Kidney glomerular epithelial cell (primary cell): ENCODE measurements around the gene ANKS1B.

Source experiments
- DNase-seq: peaks from one replicate; lab custom pipeline; 2025; lab: John Stamatoyannopoulos, UW

Gene ANKS1B

GRCh38 chr12:99567072-99567471 lies 417.7 kb downstream of the ANKS1B start:
- DNase-seq: no peak

GRCh38 chr12:99558109-99558508 lies 426.6 kb downstream of the ANKS1B start:
- no peak for DNase-seq

GRCh38 chr12:99553461-99553860 lies 431.3 kb downstream of the ANKS1B start:
- DNase-seq: peak; percentile 6

GRCh38 chr12:99552022-99552421 lies 432.7 kb downstream of the ANKS1B start:
- DNase-seq: no peak

- no peak for DNase-seq
These were observed 435.1 kb downstream of the ANKS1B start for GRCh38 chr12:99549651-99550050.

- DNase-seq: no peak
These were observed 435.5 kb downstream of the ANKS1B start for GRCh38 chr12:99549196-99549595.

- no peak for DNase-seq
These were observed 440.3 kb downstream of the ANKS1B start for GRCh38 chr12:99544457-99544856.

- DNase-seq: peak; percentile 4
These were observed 454.8 kb downstream of the ANKS1B start for GRCh38 chr12:99529966-99530365.

- no peak for DNase-seq
These were observed 456.3 kb downstream of the ANKS1B start for GRCh38 chr12:99528478-99528877.

GRCh38 chr12:99523853-99524252 lies 460.9 kb downstream of the ANKS1B start:
- no peak for DNase-seq

- peak; percentile 25 for DNase-seq
These were observed 462.3 kb downstream of the ANKS1B start for GRCh38 chr12:99522456-99522855.

- no peak for DNase-seq
These were observed 463.1 kb downstream of the ANKS1B start for GRCh38 chr12:99521664-99522063.

GRCh38 chr12:99513066-99513465 lies 471.7 kb downstream of the ANKS1B start:
- no peak for DNase-seq

- DNase-seq: peak; percentile 4
These were observed 478.9 kb downstream of the ANKS1B start for GRCh38 chr12:99505805-99506204.

GRCh38 chr12:99498756-99499155 lies 486.0 kb downstream of the ANKS1B start:
- peak; percentile 52 for DNase-seq

- no peak for DNase-seq
These were observed 488.9 kb downstream of the ANKS1B start for GRCh38 chr12:99495799-99496198.

- DNase-seq: no peak
These were observed 491.5 kb downstream of the ANKS1B start for GRCh38 chr12:99493197-99493596.

- DNase-seq: no peak
These were observed 498.5 kb downstream of the ANKS1B start for GRCh38 chr12:99486277-99486676.

- DNase-seq: no peak
These were observed 505.6 kb downstream of the ANKS1B start for GRCh38 chr12:99479149-99479548.

- DNase-seq: no peak
These were observed 507.8 kb downstream of the ANKS1B start for GRCh38 chr12:99476956-99477355.

GRCh38 chr12:99455350-99456035 lies 529.2 kb downstream of the ANKS1B start:
- DNase-seq: peak; percentile 78

GRCh38 chr12:99454539-99455172 lies 530.1 kb downstream of the ANKS1B start:
- DNase-seq: peak; percentile 23

- DNase-seq: peak; percentile 6
These were observed 530.7 kb downstream of the ANKS1B start for GRCh38 chr12:99453836-99454538.
